Measurements from ENCODE around the gene HTRA3.

- TF ChIP-seq CTCF (IDR thresholded peaks at IDR 0.05) (no peak), RELA (CRISPR knock-in tag; IDR thresholded peaks at IDR 0.05; ENCODE audit: borderline replicate concordance) (no peak), CREB1 (CRISPR knock-in tag; IDR thresholded peaks at IDR 0.05) (no peak), ATF3 (CRISPR knock-in tag; conservative IDR thresholded peaks at IDR 0.05) (no peak), JUN (CRISPR knock-in tag; IDR thresholded peaks at IDR 0.05) (no peak), IRF2 (CRISPR knock-in tag; IDR thresholded peaks at IDR 0.05; ENCODE audit: borderline replicate concordance, low read depth) (no peak), MLX (CRISPR knock-in tag; IDR thresholded peaks at IDR 0.05) (no peak), EMX1 (CRISPR knock-in tag; IDR thresholded peaks at IDR 0.05) (no peak), PREB (CRISPR knock-in tag; IDR thresholded peaks at IDR 0.05; ENCODE audit: borderline replicate concordance) (no peak)
These were observed 39.6 kb downstream of the HTRA3 start for GRCh38 chr4:8308856-8309771.
